ENCODE data around the gene ASZ1. TPM values are rescaled to one million over a fixed set of nuclear protein-coding genes. Genes with fewer than 3 reads are reported as not detected.

ASZ1 gene
- polyA plus RNA-seq, 1 donor: not detected

DNA sequence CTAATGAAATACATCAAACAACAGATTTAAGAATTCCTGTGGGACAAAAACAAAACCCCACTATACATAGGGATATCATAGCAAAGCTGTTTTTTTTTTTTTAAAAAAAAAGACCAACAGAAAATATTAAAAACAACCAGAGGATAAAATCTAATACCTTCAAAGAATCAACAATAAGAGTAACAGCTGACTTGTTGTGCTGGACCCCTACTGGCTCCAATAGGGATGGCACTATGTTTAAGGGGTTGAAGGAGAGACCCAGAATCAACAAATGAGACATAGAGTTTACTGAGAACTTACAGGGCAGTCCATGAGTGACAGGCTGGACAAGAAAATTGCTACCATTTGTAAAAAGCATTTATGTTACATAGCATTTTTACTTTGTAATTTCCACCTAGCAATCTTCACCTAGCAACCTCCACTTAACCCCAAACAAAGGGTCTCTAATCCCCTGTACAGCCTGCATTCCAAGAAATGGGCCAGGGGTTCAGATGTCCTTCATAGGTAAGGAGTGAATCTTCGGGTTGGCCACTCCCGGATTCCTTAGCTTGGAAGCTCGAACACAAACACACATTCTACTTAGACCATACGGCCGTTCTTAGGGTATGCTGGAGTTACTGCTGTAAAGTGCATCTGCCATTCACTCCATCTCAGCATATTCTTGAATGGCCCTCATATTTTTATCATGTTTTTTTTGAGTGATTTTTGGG is 25.8 kb downstream of the ASZ1 start:
- no peak for DNase-seq

- no peak for DNase-seq
Measured at GRCh38 chr7:117399820-117400422, 27.4 kb downstream of the ASZ1 start.

DNA sequence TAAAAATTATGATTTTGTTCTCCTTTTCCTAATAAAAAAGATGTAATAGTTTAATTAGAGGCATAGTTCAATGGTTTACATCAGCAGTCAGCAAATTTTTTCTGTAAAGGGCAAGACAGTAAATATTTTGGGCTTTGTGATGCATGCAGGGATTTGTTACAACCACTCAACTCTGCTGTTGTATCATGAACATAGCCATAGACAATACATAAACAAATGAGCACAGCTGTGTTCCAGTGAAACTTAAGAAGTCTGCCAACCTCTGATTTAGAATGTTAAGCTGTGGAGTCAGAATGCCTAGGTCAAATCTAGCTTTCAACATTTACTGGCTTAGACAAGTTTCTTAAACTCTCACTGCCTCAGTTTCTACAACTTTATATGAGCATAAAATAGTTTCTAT is 31.6 kb downstream of the ASZ1 start:
- no peak for DNase-seq

GRCh38 chr7:117393781-117394180 is 33.5 kb downstream of the ASZ1 start:
- no peak for DNase-seq

DNA sequence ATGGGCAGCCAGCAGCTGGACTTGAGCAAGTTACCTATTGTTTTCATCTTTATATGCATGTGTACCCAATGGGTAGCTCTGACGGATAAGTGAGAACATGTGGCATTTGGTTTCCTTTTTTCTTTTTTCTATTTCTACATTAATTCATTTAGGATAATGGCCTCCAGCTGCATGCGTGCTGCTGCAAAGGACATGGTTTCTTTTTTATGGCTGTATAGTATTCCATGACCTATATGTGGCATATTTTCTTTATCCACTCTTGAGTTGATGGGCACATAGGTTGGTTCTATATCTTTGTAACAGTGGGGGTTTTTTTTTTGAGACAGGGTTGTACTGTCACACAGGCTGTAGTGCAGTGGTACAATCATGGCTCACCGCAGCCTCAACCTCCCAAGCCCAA is 37.4 kb downstream of the ASZ1 start:
- no peak for DNase-seq

GRCh38 chr7:117386110-117386706 is 41.1 kb downstream of the ASZ1 start:
- DNase-seq: no peak

DNA sequence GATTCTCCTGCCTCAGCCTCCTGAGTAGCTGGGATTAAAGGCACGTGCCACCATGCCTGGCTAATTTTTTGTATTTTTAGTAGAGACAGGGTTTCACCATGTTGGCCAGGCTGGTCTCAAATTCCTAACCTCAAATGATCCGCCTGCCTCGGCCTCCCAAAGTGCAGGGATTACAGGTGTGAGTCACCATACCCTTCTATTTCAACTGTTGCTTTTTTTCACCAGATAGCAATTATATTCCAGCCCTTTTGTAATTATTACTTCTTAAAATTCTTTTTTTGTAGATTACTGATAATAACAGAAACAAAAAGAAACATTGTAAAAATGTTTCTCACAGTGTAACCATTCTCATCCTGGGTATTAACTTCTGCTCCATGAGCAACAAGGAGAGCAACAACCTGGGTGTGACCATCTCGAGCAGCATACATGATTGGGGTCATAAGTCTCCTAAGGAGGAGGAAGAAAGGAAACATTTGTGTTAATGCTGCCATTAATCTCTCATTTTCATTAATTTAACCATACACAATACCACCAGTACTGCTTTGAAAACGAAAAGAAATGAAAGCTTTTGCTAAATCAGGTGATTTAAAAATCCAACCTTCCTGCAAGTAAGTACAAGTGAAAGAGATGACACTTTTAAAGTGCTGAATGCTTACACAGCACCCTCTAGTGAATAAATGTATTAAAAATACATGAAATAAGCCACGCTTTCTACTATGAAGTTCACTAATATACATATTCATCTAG is 41.8 kb downstream of the ASZ1 start:
- no peak for DNase-seq

DNA sequence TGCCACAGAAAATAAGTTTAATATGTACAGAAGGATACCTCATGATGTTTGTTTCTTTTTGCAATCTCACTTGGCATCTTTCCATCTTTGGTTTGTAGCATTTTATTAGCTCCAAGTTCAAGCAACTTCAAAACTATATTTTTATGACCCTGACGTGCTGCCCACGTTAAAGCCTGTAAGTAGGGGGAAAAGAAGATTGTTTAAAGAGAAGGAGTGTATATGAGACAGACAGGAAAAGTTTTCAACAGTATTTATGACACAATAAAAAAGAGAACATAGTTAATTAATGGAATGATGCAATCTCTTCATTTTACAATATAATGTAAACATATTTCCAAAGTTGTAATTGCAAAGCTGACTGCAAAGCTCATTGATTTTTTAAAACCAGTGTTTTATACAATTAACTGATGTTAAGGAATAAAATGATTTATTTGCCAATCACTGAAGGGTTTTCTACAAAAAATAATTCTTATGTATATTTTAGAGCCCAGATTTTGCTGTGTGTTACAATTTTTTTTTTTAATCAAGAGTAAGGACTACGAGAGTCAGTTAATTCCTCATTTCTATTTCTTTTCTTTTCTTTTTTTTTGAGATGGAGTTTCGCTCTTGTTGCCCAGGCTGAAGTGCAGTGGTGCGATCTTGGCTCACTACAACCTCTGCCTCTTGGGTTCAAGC is 42.5 kb downstream of the ASZ1 start:
- DNase-seq: no peak

GRCh38 chr7:117383483-117384189 is 43.7 kb downstream of the ASZ1 start:
- DNase-seq: no peak

GRCh38 chr7:117383046-117383445 is 44.2 kb downstream of the ASZ1 start:
- no peak for DNase-seq

- no peak for DNase-seq
Measured at GRCh38 chr7:117381362-117381761, 45.9 kb downstream of the ASZ1 start.

GRCh38 chr7:117375380-117375779 is 51.9 kb downstream of the ASZ1 start:
- no peak for DNase-seq

GRCh38 chr7:117372073-117372472 is 55.2 kb downstream of the ASZ1 start:
- no peak for DNase-seq

GRCh38 chr7:117364339-117365080 is 62.8 kb downstream of the ASZ1 start:
- DNase-seq: no peak

- no peak for DNase-seq
Measured at GRCh38 chr7:117362294-117362888, 64.9 kb downstream of the ASZ1 start.

GRCh38 chr7:117350027-117350426 is 77.3 kb downstream of the ASZ1 start:
- no peak for DNase-seq

GRCh38 chr7:117349570-117349969 is 77.7 kb downstream of the ASZ1 start:
- DNase-seq: no peak

GRCh38 chr7:117347962-117348672 is 79.2 kb downstream of the ASZ1 start:
- DNase-seq: no peak

DNA sequence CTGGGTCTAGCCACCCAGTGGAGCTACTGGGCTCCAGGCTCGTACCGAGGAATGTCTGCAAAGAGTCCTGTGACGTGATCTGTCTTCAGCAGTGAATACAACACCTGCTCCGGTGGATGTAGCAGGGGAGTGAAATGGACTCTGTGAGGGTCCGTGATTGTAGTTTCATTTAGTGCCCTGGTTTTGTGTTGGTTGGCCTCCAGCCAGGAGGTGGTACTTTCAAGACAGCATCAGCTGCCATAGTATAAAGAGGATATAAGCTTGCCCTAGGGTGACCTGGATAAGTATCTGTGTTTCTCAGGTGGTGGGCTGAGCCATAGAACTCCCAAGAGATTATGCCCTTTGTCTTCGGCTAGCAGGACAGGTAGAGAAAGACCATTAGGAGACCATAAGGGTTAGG is 79.8 kb downstream of the ASZ1 start:
- DNase-seq: no peak

GRCh38 chr7:117346161-117346560 is 81.1 kb downstream of the ASZ1 start:
- DNase-seq: no peak

All from hindlimb muscle (tissue), 1 donor.